NCI-H82 (cell line): ENCODE results near the gene HAAO.

Experiments used
- DNase-seq: peaks from one replicate; lab custom pipeline; 2025; lab: John Stamatoyannopoulos, UW

The HAAO gene

GRCh38 chr2:42767899-42768705 is 24.3 kb downstream of the HAAO start:
- no peak for DNase-seq

- no peak for DNase-seq
These were observed 25.1 kb downstream of the HAAO start for GRCh38 chr2:42767080-42767898.

GRCh38 chr2:42765686-42766085 is 26.7 kb downstream of the HAAO start:
- DNase-seq, result no peak

GRCh38 chr2:42764901-42765300 is 27.5 kb downstream of the HAAO start:
- DNase-seq, result no peak

GRCh38 chr2:42764096-42764495 is 28.3 kb downstream of the HAAO start, which contains the start of gene OXER1:
OXER1 (minus strand) TSS chr2:42764135; CDS start chr2:42764062, 73 bp downstream.
- DNase-seq, result no peak

GRCh38 chr2:42762823-42763804 is 29.3 kb downstream of the HAAO start:
- DNase-seq, result no peak

- no peak for DNase-seq
These were observed 30.2 kb downstream of the HAAO start for GRCh38 chr2:42762155-42762554.

GRCh38 chr2:42761554-42761953 is 30.8 kb downstream of the HAAO start:
- DNase-seq, result no peak

- peak; percentile 89 for DNase-seq
These were observed 33.6 kb downstream of the HAAO start for GRCh38 chr2:42758751-42759150.

- peak; percentile 15 for DNase-seq
These were observed 34.2 kb downstream of the HAAO start for GRCh38 chr2:42757981-42758740.

GRCh38 chr2:42756966-42757513 is 35.3 kb downstream of the HAAO start:
- DNase-seq, result no peak

- no peak for DNase-seq
These were observed 36.1 kb downstream of the HAAO start for GRCh38 chr2:42756150-42756775.

GRCh38 chr2:42755191-42755880 is 37.0 kb downstream of the HAAO start:
- no peak for DNase-seq

GRCh38 chr2:42754776-42755140 is 37.6 kb downstream of the HAAO start:
- no peak for DNase-seq

GRCh38 chr2:42754021-42754775 is 38.2 kb downstream of the HAAO start:
- no peak for DNase-seq

GRCh38 chr2:42752816-42753813 is 39.3 kb downstream of the HAAO start:
- DNase-seq, result no peak

- no peak for DNase-seq
These were observed 40.1 kb downstream of the HAAO start for GRCh38 chr2:42752314-42752713.

GRCh38 chr2:42748840-42749239 is 43.5 kb downstream of the HAAO start:
- no peak for DNase-seq
